Urinary bladder (tissue), 4 donors: ENCODE results near the gene PLCB2. TPM values are rescaled to one million over a fixed set of nuclear protein-coding genes. Genes with fewer than 3 reads are reported as not detected.

Experiments used
- DNase-seq: peaks from one replicate; pipeline ENCODE4 v3.0.0-alpha.2; 2015; ENCODE audit errors: extremely low spot score
- H3K27ac ChIP-seq: one replicate; pipeline ENCODE4 v1.5.1; 2013; ENCODE audit warnings: low read depth, mild to moderate bottlenecking, moderate library complexity
- H3K36me3 ChIP-seq: one replicate; pipeline ENCODE4 v1.6.1; 2013; ENCODE audit warnings: mild to moderate bottlenecking, moderate library complexity; ENCODE audit not compliant: insufficient read depth
- H3K4me1 ChIP-seq: one replicate; pipeline ENCODE4 v1.6.1; 2013; ENCODE audit warnings: mild to moderate bottlenecking, moderate library complexity; ENCODE audit not compliant: insufficient read depth
- H3K4me3 ChIP-seq: one replicate; pipeline ENCODE4 v1.5.1; 2013; ENCODE audit warnings: low read depth, low read length
- WGBS: extraction: QIAGEN DNeasy Blood & Tissue Kit; methylation state at CpG from one replicate; pipeline ENCODE4 v1.1.7; 2013; 5-methylcytosine and 5-hydroxymethylcytosine counted together
- polyA plus RNA-seq: library from polyadenylated mRNA; stranded (reverse); fragments of 200-250 nt; gene quantifications from one replicate; pipeline ENCODE4 v1.2.3, GENCODE V29; 2013
- total RNA-seq: library from RNA; depleted of rRNA; stranded (reverse); fragments of >200 nt; gene quantifications from one replicate; pipeline ENCODE4 v1.2.3, GENCODE V29; 2014
- donor health status: healthy with polysubstance abuse.
- donor health status: healthy.

The PLCB2 gene, protein sequence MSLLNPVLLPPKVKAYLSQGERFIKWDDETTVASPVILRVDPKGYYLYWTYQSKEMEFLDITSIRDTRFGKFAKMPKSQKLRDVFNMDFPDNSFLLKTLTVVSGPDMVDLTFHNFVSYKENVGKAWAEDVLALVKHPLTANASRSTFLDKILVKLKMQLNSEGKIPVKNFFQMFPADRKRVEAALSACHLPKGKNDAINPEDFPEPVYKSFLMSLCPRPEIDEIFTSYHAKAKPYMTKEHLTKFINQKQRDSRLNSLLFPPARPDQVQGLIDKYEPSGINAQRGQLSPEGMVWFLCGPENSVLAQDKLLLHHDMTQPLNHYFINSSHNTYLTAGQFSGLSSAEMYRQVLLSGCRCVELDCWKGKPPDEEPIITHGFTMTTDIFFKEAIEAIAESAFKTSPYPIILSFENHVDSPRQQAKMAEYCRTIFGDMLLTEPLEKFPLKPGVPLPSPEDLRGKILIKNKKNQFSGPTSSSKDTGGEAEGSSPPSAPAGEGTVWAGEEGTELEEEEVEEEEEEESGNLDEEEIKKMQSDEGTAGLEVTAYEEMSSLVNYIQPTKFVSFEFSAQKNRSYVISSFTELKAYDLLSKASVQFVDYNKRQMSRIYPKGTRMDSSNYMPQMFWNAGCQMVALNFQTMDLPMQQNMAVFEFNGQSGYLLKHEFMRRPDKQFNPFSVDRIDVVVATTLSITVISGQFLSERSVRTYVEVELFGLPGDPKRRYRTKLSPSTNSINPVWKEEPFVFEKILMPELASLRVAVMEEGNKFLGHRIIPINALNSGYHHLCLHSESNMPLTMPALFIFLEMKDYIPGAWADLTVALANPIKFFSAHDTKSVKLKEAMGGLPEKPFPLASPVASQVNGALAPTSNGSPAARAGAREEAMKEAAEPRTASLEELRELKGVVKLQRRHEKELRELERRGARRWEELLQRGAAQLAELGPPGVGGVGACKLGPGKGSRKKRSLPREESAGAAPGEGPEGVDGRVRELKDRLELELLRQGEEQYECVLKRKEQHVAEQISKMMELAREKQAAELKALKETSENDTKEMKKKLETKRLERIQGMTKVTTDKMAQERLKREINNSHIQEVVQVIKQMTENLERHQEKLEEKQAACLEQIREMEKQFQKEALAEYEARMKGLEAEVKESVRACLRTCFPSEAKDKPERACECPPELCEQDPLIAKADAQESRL
- total RNA-seq: 3.9 TPM
- 9.8 TPM for polyA plus RNA-seq

DNA sequence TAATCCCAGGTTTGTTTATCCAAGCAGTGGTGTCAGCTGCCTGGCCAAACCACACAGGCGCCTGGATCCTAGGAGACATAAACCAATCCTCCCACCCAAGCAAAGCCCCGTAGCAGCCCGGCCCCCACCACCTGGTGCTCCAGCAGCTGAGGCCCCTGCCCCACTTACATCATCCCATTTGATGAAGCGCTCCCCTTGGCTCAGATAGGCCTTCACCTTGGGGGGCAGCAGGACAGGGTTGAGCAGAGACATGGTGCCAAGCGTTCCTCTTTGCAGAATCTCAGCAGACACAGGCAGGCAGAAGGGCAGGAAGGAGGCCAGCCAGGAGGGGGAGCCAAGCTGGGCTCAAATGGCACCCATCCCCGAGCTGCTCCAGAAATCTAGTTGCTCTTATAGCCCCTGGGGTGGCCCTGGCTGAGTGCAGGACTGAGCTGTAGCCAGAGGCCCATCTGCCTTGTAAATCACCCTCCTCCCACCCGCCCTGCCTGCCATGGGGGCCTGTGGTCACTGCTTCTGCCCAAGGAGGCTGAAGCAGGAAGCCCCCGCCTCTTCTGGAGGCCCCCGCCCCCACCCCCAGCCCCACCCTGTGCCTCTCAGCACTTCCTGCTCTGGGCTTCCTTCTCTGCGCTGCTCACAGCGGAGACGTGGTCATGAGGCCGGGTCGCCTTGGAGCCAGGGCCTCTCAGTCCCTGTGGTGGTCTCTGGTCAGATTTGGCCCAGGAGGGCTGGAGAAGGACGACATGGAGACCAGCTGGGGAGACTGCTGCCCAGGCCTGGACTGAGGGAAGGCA is at the start of gene PLCB2:
PLCB2 (minus strand) TSS at position 515 of the 791 bp plus-strand sequence; CDS start at position 252, 263 bp downstream.
- H3K36me3 ChIP-seq: no peaks in the 10 kb centered on the region
- H3K27ac ChIP-seq: peak within 1 kb of the TSS; percentile 15
- H3K4me3 ChIP-seq: peak within 1 kb of the TSS; percentile 17
- H3K4me1 ChIP-seq: no peaks in the 10 kb centered on the region
- 49% methylated on average over 15 of the region's 15 CpGs for WGBS
- DNase-seq: no peak

DNA sequence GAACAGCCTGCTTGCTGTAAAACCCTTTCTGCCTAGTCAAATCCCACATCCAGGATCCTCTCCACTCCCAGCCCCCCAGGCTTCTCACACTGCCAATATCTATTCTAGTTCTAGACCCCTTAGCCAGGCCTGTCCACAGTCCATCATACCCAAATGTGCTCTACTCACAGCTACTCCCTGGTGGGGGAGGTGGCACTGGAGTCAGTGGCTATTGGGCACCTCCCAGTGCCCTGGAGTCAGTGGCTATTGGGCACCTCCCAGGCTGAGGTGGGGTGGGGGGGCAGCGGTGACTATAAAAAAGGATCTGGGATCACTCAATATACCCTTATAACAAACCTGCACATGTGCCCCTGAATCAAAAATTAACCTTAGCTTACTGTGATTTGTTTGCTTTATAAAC is 49.5 kb upstream of the PLCB2 start:
- H3K4me1 ChIP-seq: no peaks in the 10 kb centered on the region
- H3K4me3 ChIP-seq: no peak overlapping the region
- 76% methylated on average over 1 of the region's 1 CpG for WGBS
- no peaks in the 10 kb centered on the region for H3K36me3 ChIP-seq
- H3K27ac ChIP-seq: no peak overlapping the region
- no peak for DNase-seq

DNA sequence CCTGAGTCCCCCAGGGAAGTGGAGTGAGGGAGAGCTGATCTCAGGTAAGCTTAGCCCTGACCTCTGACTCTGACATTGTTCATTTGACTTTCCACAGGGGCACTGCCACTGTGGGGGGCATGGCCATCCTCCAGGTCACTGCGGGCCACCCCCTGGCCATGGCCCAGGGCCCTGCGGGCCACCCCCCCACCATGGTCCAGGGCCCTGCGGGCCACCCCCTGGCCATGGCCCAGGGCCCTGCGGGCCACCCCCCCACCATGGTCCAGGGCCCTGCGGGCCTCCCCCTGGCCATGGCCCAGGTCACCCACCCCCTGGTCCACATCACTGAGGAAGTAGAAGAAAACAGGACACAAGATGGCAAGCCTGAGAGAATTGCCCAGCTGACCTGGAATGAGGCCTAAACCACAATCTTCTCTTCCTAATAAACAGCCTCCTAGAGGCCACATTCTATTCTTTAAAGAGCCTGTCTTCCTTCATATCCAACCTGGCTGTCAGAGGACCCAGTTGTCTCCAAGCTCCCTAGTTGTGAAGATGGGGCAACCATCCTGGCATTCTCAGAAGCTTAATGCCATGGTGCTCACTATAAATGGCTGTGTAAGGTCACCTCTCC is 48.3 kb upstream of the PLCB2 start:
- no peak overlapping the region for H3K4me3 ChIP-seq
- no peaks in the 10 kb centered on the region for H3K4me1 ChIP-seq
- no peaks in the 10 kb centered on the region for H3K36me3 ChIP-seq
- 89% methylated on average over 5 of the region's 5 CpGs for WGBS
- no peak overlapping the region for H3K27ac ChIP-seq
- DNase-seq: no peak

DNA sequence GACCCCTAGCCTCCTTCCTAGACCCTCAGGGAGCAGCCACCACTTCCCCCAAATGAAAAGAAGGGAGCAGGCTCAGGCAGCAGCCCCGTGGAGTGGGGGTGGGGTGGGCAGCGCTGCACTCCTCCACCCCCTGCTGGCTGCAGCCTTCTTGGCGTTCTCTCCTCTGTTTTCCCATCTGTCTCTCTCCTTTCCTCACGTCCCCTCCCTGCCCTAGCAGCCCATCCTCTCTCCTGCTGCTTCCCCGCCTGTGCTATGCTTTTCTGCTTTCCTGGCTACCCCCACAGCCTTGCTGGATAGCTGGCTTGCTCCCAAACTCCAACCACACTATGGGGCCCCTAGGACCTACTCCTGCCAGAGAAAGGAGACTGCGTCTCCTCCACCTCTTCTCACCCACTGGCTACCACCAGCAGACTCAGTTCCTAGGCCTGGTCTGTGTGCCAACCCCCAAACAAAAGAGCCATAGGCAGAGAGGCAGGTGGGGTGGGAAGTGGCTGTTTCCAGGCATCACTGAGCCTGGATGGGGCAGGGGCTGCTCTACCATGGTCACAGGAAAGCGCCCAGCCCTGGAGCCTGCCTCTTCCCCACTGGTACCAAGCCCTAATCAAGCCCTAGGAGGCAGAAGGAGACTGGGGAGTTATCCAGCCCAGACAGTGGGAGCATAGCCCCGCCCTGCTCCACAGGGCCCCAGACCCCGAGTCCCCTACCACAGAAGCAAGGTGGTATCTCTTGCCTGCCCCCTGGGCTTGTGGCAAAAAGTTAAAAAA is 46.9 kb upstream of the PLCB2 start:
- no peak overlapping the region for H3K27ac ChIP-seq
- H3K4me1 ChIP-seq: no peaks in the 10 kb centered on the region
- H3K4me3 ChIP-seq: no peak overlapping the region
- no peaks in the 10 kb centered on the region for H3K36me3 ChIP-seq
- no peak for DNase-seq
- 36% methylated on average over 9 of the region's 9 CpGs for WGBS

DNA sequence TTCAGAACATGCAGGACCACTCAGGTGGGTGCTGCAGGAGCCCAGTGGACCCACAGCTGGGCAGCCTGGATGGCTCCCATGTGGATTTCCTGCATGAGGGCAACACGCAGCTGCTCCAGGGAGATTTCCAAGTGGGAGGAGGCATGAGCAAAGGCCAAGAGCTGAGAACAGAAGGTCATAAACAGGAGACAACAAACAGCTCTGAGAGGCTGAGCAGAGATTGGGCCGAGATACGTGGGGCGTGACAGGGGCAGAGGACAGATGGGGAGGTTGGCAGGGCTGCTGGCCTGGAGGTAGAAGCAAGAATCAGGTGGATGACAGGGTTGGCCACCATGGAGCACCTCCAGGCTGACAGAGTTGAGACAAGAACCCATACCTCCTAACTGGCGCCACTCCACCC is 46.0 kb upstream of the PLCB2 start:
- no peaks in the 10 kb centered on the region for H3K4me1 ChIP-seq
- H3K36me3 ChIP-seq: no peaks in the 10 kb centered on the region
- H3K4me3 ChIP-seq: no peak overlapping the region
- no peak for DNase-seq
- no peak overlapping the region for H3K27ac ChIP-seq
- WGBS: 77% methylated on average over 5 of the region's 5 CpGs

DNA sequence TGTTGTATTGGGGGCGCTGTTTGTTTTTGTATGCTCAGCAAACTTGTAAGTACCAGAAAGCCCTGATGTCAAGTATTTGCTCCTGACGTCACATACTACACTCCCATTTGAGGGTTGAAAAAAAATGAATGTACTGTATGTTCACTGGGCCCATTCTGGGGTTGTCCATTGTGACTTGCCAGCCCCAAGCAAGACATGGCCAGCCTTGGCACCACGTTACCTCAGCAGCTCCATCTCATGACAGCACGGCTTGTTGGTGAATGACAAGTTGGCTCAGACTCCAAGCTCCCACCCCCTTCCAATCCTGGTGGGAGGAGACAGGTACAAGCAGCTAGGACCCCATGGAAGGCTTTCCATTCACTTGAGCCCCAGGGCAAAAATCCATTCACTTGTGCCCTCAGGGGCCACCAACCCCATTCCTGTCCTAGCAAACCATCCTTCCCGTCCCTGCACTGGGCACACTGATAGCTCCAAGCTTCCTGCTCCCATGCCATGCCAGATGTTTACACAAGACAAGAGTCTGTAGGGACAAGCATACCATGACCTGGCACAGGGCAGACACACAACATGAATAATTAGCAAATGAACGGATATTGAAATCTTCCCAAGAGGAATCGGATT is 44.7 kb upstream of the PLCB2 start:
- no peak for DNase-seq
- Histone ChIP-seq H3K4me1 (no peaks in the 10 kb centered on the region), H3K4me3 (no peak overlapping the region), H3K36me3 (no peaks in the 10 kb centered on the region), H3K27ac (no peak overlapping the region)
- 87% methylated on average over 7 of the region's 7 CpGs for WGBS

DNA sequence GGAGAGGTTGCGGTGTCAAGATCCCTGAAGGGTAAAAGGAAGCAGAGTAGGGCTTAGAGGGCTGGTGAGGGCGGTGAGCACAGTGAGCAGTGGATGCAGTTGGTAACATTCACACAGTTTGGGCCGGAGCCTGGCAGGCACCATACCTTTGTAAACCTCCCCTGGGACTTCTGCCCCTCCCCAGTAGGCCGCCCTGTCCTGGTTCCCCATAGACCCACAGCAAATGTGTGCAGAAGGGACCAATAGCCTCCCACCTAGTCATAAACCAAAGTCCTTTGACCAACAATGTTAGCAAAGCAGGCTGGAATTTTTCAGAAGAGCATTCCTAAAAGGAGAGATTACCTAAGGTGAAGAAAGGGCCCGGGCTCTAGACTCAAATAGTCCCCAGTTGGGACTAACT is 41.4 kb upstream of the PLCB2 start:
- H3K36me3 ChIP-seq: no peaks in the 10 kb centered on the region
- H3K27ac ChIP-seq: no peak overlapping the region
- 92% methylated on average over 5 of the region's 5 CpGs for WGBS
- H3K4me1 ChIP-seq: no peaks in the 10 kb centered on the region
- no peak for DNase-seq
- H3K4me3 ChIP-seq: no peak overlapping the region

DNA sequence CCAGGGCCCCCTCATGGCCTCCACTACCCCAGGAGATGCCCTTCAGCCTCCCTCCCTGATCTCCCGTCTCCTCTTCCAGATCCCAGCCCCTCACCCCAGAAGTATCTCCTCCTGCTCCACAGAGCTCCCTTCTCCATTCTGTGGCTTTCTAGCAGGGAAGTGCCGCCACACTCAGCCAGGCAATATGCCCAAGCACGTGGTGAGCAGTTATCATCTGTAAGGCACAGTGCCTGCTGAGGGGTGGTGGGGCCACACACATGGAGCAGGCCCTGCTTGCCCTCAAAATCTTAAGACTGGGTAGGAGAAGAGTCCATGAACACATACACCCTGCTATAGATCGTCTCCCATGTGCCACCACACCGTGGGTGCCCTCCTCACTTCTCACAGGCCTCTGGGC is 40.7 kb upstream of the PLCB2 start:
- H3K27ac ChIP-seq: peak overlapping the region; percentile 44
- no peak overlapping the region for H3K4me3 ChIP-seq
- H3K36me3 ChIP-seq: no peaks in the 10 kb centered on the region
- 86% methylated on average over 5 of the region's 5 CpGs for WGBS
- DNase-seq: no peak
- H3K4me1 ChIP-seq: no peaks in the 10 kb centered on the region

DNA sequence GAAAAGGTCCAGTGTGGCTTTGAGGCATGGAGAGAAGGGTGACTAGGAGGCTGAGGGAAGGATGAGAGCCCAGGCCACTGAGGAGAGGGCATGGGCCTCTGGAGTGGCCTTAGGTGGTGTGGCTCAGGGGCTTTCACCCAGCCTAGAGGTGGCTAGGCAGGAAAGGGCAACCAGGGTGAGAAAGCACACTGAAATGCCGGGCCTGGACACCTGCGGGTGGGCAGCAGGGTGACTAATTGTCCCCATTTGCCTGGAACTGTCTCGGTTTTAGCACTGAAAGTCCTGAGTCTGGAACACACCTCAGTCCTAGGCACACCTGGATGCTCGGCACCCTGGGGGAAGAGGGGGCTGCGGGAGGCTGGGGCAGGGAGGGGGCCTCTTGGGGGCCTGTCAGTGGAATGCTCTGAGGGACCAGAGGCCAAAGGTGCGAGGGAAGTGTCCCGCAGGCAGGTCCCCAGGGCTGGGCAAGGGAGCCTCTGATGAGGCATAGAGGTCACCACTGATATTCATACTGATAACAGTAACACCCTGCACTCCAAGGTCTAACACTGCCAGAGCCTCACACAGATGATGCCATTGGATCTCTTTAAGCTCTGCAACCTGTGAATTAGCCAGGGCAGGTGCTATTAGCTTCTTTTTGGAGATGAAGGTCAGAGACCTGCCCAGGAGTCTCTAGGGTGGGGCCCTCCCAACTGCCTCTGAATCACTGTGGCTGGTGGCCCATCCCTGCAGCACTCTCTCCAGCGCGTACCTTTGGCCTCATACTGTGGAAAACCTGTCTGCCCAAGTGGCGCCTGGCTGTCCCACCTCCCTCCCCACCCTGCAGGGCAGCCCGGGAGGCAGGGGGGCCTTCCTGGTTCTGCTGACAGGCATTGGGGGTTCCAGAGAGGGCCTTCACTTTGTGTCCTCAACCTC is 40.1 kb upstream of the PLCB2 start:
- no peak for DNase-seq
- Histone ChIP-seq H3K36me3 (no peaks in the 10 kb centered on the region), H3K4me1 (no peaks in the 10 kb centered on the region), H3K27ac (peak overlapping the region; percentile 53), H3K4me3 (no peak overlapping the region)
- 83% methylated on average over 11 of the region's 11 CpGs for WGBS

DNA sequence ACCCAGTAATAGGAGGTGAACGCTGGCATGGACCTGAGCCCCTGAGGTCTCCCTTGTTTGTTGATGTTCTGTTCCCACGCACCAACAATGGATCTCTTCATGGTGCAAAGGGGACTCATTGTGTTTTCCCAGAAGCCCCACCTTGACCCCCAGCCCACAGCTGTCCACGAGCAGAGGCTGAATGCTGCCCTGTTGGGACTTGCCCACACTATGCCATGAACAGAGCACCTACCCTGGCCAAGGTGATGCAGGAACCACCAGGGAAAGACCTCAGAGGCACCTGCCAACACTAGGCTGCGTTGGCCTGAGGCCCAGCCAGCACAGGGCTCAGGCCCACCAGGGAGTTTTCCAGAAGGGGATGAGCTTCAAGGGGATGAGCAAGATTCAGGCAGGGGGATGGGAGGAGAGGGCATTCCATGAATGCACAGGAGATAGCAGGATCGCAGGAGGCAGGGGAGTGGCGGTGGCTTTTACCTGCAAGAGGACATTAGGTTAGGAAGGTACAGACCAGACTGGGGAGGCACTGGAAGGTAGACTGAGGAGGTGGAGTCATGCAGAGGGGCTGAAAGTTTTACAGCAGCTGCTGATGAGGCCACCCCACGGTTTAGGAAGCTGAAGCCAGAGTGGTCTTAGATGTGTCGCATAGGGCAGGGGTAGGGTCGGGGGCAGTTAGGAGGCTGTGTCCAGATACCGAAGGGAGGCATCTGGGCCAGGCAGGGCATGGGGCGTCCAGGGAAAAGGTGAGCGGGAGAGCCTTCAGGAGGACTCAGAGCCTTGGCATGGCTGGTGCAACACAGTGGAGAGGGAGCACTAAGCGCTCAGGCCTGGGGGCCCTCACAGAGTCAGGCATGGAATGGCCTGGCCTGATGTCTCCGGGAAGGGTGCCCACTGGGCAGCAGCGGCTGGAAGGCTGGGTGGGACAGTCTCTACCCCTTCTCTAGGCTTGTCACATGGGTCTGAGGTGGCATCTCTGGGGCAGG is 39.1 kb upstream of the PLCB2 start:
- no peaks in the 10 kb centered on the region for H3K36me3 ChIP-seq
- no peak overlapping the region for H3K4me3 ChIP-seq
- DNase-seq: no peak
- no peaks in the 10 kb centered on the region for H3K4me1 ChIP-seq
- WGBS: 87% methylated on average over 15 of the region's 15 CpGs
- H3K27ac ChIP-seq: peak overlapping the region; percentile 53
